Lung (tissue), 12 donors: ENCODE results near the gene TMEM40. TPM values are rescaled to one million over a fixed set of nuclear protein-coding genes. Genes with fewer than 3 reads are reported as not detected.

ENCODE experiments used
- ATAC-seq: fragments of 200-7000 bp; cut with Tn5 transposase; one replicate; pipeline ENCODE4 v1.9.1; 2020; ENCODE audit warnings: moderate number of reproducible peaks; ENCODE audit not compliant: insufficient read depth, low FRiP score
- DNase-seq, 3 donors: peaks; one replicate each; pipeline ENCODE4 v3.0.0-alpha.2; 2013 to 2017
- H3K27ac ChIP-seq, 2 donors: one replicate each; pipeline ENCODE4 v1.5.1; 2013; ENCODE audit warnings: mild to moderate bottlenecking in 2 of 2, moderate library complexity in 2 of 2, control low read depth in 1 of 2, inconsistent platforms in 1 of 2, low read depth in 1 of 2, low read length in 1 of 2
- H3K27me3 ChIP-seq, 3 donors: one replicate each; pipeline ENCODE4 v1.5.1; 2013; ENCODE audit warnings: low read length in 2 of 3; ENCODE audit not compliant: control insufficient read depth in 3 of 3, insufficient read depth in 3 of 3
- H3K36me3 ChIP-seq, 4 donors: one replicate each; pipeline ENCODE4 v1.5.1; 2013; ENCODE audit warnings: low read length in 4 of 4, mild to moderate bottlenecking in 1 of 4, moderate library complexity in 1 of 4; ENCODE audit not compliant: control insufficient read depth in 4 of 4, insufficient read depth in 4 of 4
- H3K4me1 ChIP-seq, 5 donors: one replicate each; pipeline ENCODE4 v1.5.1; 2013; ENCODE audit warnings: low read length in 5 of 5, mild to moderate bottlenecking in 2 of 5, moderate library complexity in 1 of 5; ENCODE audit not compliant: control insufficient read depth in 5 of 5, insufficient read depth in 5 of 5
- H3K4me3 ChIP-seq: one replicate; pipeline ENCODE4 v1.5.1; 2013; ENCODE audit warnings: mild to moderate bottlenecking, control low read depth, moderate library complexity
- H3K9ac ChIP-seq, 2 donors: one replicate each; pipeline ENCODE4 v1.5.1; 2013; ENCODE audit warnings: low read length in 2 of 2, control low read depth in 1 of 2; ENCODE audit not compliant: insufficient read depth in 1 of 2
- H3K9me3 ChIP-seq, 4 donors: one replicate each; pipeline ENCODE4 v1.5.1; 2013; ENCODE audit warnings: low read length in 3 of 4, mild to moderate bottlenecking in 1 of 4, moderate library complexity in 1 of 4; ENCODE audit not compliant: control insufficient read depth in 4 of 4, insufficient read depth in 3 of 4
- CTCF ChIP-seq: IDR thresholded peaks from 2 replicates; pipeline ENCODE4 v1.5.1; 2012; ENCODE audit warnings: mild to moderate bottlenecking; ENCODE audit errors: control extremely low read depth, extremely low read depth
- WGBS, 2 donors: extraction: QIAGEN DNeasy Blood & Tissue Kit; methylation state at CpG; one replicate each; pipeline ENCODE4 v1.1.7; 2013; 5-methylcytosine and 5-hydroxymethylcytosine counted together
- polyA plus RNA-seq, 2 donors: library from polyadenylated mRNA; stranded (reverse); fragments of 200-250 nt; gene quantifications; one replicate each; pipeline ENCODE4 v1.2.1, GENCODE V29; 2013
- total RNA-seq, 2 donors: library from RNA; depleted of rRNA in 1 of 2; stranded (reverse); fragments of >200 nt in 1 of 2; gene quantifications; one replicate each; pipeline ENCODE4 v1.2.1, GENCODE V29; 2014 to 2021
- donor health status: control.
- donor health status: control.
- donor health status: Bipolar disorder and iron deficiency.
- donor health status: healthy.
- donor health status: DM: yes; HTN: yes; CAD: no.

TMEM40 gene
- total and polyA plus RNA-seq, 4 donors: 2.0 to 6.0 (median 4.0) TPM

GRCh38 chr3:12754313-12754712 lies 4.7 kb downstream of the TMEM40 start:
- Histone ChIP-seq H3K9ac (no peak overlapping the region), H3K4me3 (no peak overlapping the region), H3K27ac (no peak overlapping the region), H3K9me3 (no peaks in the 10 kb centered on the region), H3K36me3 (no peaks in the 10 kb centered on the region), H3K4me1 (peaks cover 0 to 10% (median 5%) of the 10 kb centered on the region in 5 donors), H3K27me3 (no peaks in the 10 kb centered on the region)
- TF ChIP-seq CTCF: no peak
- 96 to 97% methylated on average over 1 of the region's 1 CpG for WGBS, 2 donors
- no peak for ATAC-seq
- no peak for DNase-seq

- Histone ChIP-seq H3K27me3 (no peaks in the 10 kb centered on the region), H3K36me3 (no peaks in the 10 kb centered on the region), H3K4me3 (no peak overlapping the region), H3K27ac (no peak overlapping the region), H3K9me3 (no peaks in the 10 kb centered on the region), H3K9ac (no peak overlapping the region), H3K4me1 (peaks cover 0 to 4% (median 2%) of the 10 kb centered on the region in 5 donors)
- TF ChIP-seq CTCF: no peak
- ATAC-seq: no peak
- no peak for DNase-seq
- 83 to 88% methylated on average over 9 of the region's 9 CpGs for WGBS, 2 donors
Observed at GRCh38 chr3:12753275-12754028, 5.6 kb downstream of the TMEM40 start.

- TF ChIP-seq CTCF: no peak
- no peaks in the 10 kb centered on the region for H3K36me3 ChIP-seq
- 86 to 91% methylated on average over 2 of the region's 2 CpGs for WGBS, 2 donors
- H3K27me3 ChIP-seq: no peaks in the 10 kb centered on the region
- no peak overlapping the region for H3K4me3 ChIP-seq
- H3K9me3 ChIP-seq: no peaks in the 10 kb centered on the region
- H3K27ac ChIP-seq: no peak overlapping the region
- no peak overlapping the region for H3K9ac ChIP-seq
- H3K4me1 ChIP-seq: no peaks in the 10 kb centered on the region
- ATAC-seq: no peak
- no peak for DNase-seq
Observed at GRCh38 chr3:12752809-12753208, 6.2 kb downstream of the TMEM40 start.
